IMR-90 (cell line): ENCODE results near the gene ARHGEF1.

Experiments
- MAZ ChIP-seq: IDR thresholded peaks from 2 replicates; pipeline ENCODE4 v1.6.1; 2012; ENCODE audit warnings: low read depth, mild to moderate bottlenecking, low read length, improper control_type of control experiment, moderate library complexity, borderline replicate concordance
- MXI1 ChIP-seq: IDR thresholded peaks from 2 replicates; pipeline ENCODE4 v1.6.1; 2012; ENCODE audit warnings: low read depth, mild to moderate bottlenecking, low read length, moderate library complexity, borderline replicate concordance
- POLR2A ChIP-seq: IDR thresholded peaks from 2 replicates; pipeline ENCODE4 v1.6.1; 2012; ENCODE audit warnings: mild to moderate bottlenecking, low read depth, low read length
- RAD21 ChIP-seq: IDR thresholded peaks from 2 replicates; pipeline ENCODE4 v1.6.1; 2012; ENCODE audit warnings: low read length, improper control_type of control experiment
- RCOR1 ChIP-seq: IDR thresholded peaks from 2 replicates; pipeline ENCODE4 v1.6.1; 2012; ENCODE audit warnings: mild to moderate bottlenecking, low read length, improper control_type of control experiment; ENCODE audit not compliant: insufficient replicate concordance
- SMC3 ChIP-seq: fragments of 150-350 bp; IDR thresholded peaks from 2 replicates; pipeline ENCODE4 v1.6.1; 2016; ENCODE audit warnings: low read depth, mild to moderate bottlenecking, antibody characterized with exemption, low read length, moderate library complexity
- USF2 ChIP-seq: fragments of 150-350 bp; IDR thresholded peaks from 2 replicates; pipeline ENCODE4 v1.6.1; 2017; ENCODE audit warnings: mild to moderate bottlenecking, antibody characterized with exemption, low read length, low read depth
- TF ChIP-seq, protein P1 (sequence below): conservative IDR thresholded peaks from 2 replicates; pipeline ENCODE4 v1.5.1; 2012; ENCODE audit warnings: mild to moderate bottlenecking, low read depth, low read length, improper control_type of control experiment

DNA sequence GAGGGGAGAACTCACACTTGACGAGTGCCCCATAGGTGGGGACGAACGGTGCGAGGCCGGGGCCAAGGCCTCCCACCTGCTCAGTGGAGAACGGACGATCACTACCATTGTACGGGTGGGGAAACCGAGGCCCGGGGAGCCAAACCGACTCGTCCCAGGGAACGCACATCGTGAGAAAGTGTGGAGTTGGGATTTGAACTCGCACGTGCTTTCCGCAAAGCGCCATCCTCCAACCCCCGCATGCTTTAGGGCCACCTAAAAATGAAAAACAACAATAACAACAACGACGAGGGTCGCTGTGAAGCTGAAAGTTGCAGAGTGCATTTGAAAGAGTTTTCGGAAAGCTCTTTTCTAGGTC, 458 bp downstream of the ARHGEF1 start:
- TF ChIP-seq, protein P1, sequence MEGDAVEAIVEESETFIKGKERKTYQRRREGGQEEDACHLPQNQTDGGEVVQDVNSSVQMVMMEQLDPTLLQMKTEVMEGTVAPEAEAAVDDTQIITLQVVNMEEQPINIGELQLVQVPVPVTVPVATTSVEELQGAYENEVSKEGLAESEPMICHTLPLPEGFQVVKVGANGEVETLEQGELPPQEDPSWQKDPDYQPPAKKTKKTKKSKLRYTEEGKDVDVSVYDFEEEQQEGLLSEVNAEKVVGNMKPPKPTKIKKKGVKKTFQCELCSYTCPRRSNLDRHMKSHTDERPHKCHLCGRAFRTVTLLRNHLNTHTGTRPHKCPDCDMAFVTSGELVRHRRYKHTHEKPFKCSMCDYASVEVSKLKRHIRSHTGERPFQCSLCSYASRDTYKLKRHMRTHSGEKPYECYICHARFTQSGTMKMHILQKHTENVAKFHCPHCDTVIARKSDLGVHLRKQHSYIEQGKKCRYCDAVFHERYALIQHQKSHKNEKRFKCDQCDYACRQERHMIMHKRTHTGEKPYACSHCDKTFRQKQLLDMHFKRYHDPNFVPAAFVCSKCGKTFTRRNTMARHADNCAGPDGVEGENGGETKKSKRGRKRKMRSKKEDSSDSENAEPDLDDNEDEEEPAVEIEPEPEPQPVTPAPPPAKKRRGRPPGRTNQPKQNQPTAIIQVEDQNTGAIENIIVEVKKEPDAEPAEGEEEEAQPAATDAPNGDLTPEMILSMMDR = no peak
- no peak for TF ChIP-seq POLR2A
- no peak for TF ChIP-seq MXI1
- no peak for TF ChIP-seq RCOR1
- no peak for TF ChIP-seq RAD21
- TF ChIP-seq SMC3 = no peak
- no peak for TF ChIP-seq USF2
- no peak for TF ChIP-seq MAZ
